Measurements from ENCODE around the gene ZEB2.

The ZEB2 gene

DNA sequence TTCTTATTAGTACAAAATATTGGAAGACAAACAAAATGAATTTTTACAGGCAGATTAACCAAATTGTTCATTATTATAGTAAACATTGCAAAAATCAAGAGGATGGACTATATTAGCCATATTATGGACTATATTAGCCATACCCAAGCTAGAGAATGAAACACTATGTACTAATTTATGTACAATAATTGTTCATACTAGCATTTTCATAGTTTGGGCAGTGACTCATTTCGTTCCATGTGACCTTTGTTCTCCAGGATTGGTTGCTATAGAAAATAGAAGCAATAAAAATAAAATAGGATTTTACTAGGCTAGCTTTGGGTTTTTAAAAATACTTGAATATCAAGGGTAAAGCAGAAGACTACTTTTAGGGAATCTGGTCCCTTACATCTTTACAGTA is 176.8 kb downstream of the ZEB2 start:
- FAIRE-seq = peak; percentile 64

DNA sequence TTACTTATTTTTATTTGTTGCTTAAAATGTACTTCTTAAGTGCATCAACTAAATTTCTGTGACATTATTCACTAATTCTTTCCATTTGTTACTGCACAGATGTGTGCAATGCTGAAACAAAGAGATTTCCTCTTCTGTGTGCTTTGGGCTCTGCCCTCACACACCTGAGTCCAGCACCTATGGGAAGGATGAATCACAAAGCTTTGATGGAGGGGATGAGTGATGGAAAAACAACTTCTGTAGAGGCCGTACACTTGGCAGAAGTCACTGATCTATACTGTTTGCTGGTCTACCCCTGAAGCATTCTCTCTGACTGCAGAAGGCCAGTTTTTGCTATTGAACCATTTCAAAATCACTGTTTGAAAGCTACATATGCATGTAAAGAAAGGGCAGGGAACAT is 178.4 kb downstream of the ZEB2 start:
- no peak for FAIRE-seq

DNA sequence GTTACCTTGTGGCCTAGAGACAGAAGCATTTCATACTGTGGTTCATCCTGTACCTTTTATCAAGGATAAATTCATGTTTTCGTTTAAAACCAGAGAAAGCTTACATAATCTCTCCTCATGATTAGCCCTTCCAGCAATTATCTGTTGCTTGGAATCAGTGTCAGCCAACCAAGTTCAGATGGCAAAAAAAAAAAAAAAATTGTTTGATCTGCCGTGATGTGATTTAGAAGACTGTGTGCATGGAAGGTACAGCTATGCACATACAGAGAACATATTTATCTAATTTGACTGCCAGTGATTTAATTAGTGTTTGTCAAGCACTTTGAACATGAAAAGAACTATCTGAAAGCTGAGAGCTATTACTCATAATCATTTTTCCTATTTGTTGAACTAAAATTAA is 180.9 kb downstream of the ZEB2 start:
- peak; percentile 66 for FAIRE-seq

DNA sequence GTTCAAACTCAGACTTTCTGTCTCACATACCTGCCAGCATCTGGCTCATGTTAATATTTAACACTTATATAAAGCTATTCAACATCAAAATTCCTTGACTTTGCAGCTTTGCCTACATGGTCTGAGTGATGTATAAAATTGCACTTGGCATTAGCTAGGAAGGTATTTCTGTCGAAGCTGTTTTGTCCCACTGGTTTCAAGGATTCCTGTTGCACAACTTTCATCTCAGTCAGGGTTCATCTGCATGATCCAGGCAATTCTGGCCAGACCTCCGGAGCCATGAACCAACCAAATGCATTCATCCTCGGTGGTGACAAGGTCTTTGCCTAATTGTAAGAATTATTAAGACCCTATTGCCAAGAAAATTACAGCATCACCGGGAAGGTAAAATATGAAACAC is 185.4 kb downstream of the ZEB2 start:
- no peak for FAIRE-seq
